ENCODE data around the gene ARID1B.

GRCh38 chr6:157216570-157216969 lies 439.4 kb downstream of the ARID1B start:
- TF ChIP-seq CTCF (IDR thresholded peaks at IDR 0.05), result no peak
- no peak for TF ChIP-seq POLR2A (IDR thresholded peaks at IDR 0.05)
